PC-3 (cell line): Measurements from ENCODE around the gene OTOS.

Experiments used
- EZH2 ChIP-seq: fragments of 300-600 bp; sonication (generic); IDR thresholded peaks from one replicate; pipeline ENCODE4 v1.6.1; 2017; ENCODE audit warnings: antibody characterized with exemption, mild to moderate bottlenecking, low read length; ENCODE audit not compliant: unreplicated experiment
- TF ChIP-seq, protein P1 (sequence below): fragments of 300-600 bp; sonication (generic); conservative IDR thresholded peaks from 2 replicates; pipeline ENCODE4 v1.5.1; 2017; ENCODE audit warnings: antibody characterized with exemption, low read depth, mild to moderate bottlenecking, low read length

DNA sequence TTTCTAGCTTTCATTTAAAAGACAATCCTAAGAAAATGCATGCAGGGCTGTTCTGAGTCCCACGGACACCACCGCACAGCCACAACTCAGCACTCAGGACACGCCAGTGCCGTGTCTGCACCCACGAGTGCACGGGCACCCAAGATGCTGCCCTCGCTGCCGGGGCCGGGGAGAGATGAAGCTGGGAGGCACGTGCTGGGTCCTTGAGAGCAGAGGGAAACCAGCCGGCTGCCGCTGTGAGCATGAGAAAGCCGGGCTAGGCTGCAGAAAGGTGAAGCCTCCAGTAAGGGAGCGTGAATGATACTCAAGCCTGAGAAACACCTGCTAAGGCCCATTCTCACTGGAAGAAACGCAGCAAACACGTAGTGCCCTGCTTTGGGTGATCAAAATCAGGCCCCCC, 9.2 kb downstream of the OTOS start:
- TF ChIP-seq, protein P1, sequence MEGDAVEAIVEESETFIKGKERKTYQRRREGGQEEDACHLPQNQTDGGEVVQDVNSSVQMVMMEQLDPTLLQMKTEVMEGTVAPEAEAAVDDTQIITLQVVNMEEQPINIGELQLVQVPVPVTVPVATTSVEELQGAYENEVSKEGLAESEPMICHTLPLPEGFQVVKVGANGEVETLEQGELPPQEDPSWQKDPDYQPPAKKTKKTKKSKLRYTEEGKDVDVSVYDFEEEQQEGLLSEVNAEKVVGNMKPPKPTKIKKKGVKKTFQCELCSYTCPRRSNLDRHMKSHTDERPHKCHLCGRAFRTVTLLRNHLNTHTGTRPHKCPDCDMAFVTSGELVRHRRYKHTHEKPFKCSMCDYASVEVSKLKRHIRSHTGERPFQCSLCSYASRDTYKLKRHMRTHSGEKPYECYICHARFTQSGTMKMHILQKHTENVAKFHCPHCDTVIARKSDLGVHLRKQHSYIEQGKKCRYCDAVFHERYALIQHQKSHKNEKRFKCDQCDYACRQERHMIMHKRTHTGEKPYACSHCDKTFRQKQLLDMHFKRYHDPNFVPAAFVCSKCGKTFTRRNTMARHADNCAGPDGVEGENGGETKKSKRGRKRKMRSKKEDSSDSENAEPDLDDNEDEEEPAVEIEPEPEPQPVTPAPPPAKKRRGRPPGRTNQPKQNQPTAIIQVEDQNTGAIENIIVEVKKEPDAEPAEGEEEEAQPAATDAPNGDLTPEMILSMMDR: no peak
- TF ChIP-seq EZH2: no peak
